ENCODE data around the gene GLRA1.

The GLRA1 gene
- total RNA-seq, result 0 reads per million in 2 donors

- DNase-seq, result peak; percentile 12 to 49 (median 23)
Observed at GRCh38 chr5:151924564-151925301, at the start of gene GLRA1. Gene GLRA1, minus strand, starts transcription at chr5:151924851. Its CDS starts 302 bp downstream, at chr5:151924549.

DNA sequence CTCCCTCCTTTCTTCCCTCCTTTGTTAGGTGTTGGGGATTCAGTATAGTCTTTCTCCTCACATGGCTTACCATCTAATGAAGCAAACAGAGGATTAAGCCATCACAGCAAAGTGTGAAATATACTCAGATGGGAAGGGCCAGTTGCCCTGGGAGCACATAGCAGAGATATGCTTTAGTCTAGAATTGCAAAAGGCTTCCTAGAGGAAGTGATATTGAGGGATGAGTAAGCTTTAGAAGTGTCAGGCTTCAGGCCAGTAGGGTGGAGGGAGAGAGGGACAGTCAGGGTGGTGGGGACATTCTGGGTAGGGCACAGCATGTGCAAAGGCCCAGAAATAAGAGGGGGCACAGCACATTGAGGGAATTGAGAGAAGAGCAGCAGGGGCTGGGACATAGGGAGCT lies 46.2 kb upstream of the GLRA1 start:
- DNase-seq, result no peak

- no peak for DNase-seq
Observed at GRCh38 chr5:151967865-151968264, 43.2 kb upstream of the GLRA1 start.

GRCh38 chr5:151966046-151966445 lies 41.4 kb upstream of the GLRA1 start:
- DNase-seq, result no peak

- no peak for DNase-seq
Observed at GRCh38 chr5:151964471-151964870, 39.8 kb upstream of the GLRA1 start.

GRCh38 chr5:151961557-151961956 lies 36.9 kb upstream of the GLRA1 start:
- DNase-seq, result no peak

DNA sequence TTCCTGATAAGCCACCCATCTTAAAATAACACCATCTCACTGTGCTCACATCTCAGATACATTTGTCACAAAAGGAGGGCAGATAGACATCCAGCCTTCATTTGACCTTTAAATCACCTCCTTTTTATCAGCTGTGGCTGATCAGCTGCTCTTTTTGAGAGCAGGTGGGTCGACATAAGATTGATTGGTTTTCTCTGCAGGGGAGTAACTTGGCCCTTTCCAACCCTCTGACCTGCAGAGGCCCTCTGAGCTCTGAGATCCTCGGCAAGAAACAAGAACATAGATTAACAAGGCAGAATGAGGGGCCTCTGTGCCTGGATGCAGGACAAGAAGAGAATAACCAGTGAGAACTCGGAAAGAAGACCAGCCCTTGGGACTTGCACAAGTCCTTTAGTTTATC lies 33.5 kb upstream of the GLRA1 start:
- no peak for DNase-seq

- DNase-seq, result no peak
Observed at GRCh38 chr5:151956725-151957124, 32.1 kb upstream of the GLRA1 start.

DNA sequence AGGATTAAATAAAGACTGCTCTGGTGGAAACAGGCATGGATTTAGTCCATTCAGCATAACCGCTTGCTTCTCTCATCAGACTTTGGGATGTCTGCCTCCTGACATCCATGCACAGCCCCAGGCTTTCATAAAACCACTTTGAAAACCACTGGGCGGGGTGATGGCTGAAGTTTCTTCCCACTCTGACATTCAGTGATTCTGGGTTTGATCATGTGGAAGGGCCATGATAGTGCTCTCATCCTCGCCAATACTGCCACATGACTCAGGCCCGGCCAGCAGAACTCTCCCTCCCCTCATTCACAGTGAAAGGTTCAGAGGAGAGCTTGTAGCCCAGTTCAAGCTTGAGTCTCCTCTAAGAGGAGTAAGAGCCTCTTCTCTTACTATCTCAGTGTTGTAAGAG lies 29.6 kb upstream of the GLRA1 start:
- no peak for DNase-seq

DNA sequence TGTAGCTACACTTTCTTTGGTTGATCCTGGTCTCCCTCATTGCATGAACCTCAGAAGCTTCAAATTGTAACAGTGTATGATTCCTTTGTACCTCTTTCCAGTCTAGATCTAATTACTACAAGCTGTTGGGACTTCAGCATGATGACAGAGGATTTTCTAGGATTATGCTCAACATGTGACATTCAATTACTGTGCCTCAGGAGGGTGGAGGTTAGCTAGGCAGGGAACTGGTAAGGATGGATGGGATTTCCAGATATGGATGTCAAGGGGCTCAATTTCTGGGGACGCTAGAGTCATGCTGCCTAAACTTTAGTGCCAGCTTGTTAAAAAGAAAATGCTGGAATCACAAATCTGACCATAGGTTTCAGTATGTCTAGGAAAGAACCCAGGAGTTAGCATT lies 29.2 kb upstream of the GLRA1 start:
- DNase-seq, result no peak

- DNase-seq, result no peak
Observed at GRCh38 chr5:151952238-151952637, 27.6 kb upstream of the GLRA1 start.

- no peak for DNase-seq
Observed at GRCh38 chr5:151950706-151951105, 26.1 kb upstream of the GLRA1 start.

DNA sequence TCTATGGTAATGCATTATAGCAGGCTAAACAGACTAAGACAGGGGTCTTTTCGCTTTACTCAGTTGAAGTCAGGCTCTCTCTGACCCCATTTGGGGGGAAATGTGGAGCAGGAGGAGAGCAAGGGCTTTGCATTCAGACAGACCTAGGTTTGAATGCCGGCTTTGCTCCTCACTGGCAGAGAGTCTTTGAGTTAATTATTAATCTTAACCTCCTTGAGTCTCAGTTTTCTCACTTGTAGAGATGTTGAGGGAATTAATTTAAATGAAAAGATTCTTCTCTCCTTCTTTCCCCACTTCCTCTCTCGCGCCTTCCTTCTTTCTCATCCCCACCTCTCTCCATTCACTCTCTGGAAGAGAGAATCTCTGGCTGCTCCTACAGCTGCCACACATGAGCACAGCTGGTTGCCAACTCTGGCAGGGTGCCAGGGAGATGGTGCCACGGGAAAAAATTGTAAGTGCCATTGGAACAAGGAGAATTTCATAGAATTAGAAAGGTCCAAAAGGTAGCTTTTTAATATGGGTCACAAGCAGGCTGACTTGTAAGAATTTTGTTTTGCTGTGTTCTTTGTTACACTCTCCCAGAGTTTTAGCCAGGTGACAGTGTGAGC lies 25.2 kb upstream of the GLRA1 start:
- no peak for DNase-seq

- no peak for DNase-seq
Observed at GRCh38 chr5:151949113-151949512, 24.5 kb upstream of the GLRA1 start.

GRCh38 chr5:151947931-151948608 lies 23.4 kb upstream of the GLRA1 start:
- DNase-seq, result no peak

DNA sequence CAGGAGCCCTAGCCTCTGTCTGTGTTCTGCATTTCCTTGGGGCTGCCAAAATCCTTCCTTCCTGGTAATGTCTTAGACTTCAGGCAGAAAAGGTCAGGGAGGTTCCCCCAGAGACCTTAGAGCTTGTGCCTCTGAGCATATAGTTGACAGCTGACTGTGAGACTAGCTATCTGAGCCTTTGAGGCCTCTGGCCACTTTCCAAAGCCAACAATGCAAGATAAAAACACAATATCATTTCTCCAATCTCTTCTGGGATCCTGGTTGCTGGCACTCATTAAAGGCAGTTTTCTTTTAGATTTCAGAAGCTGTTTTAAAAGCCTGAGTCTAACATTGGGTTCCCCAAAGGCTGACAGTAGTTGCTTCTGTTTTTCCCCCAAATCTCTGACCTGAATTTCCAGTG lies 13.2 kb upstream of the GLRA1 start:
- DNase-seq, result no peak

GRCh38 chr5:151935135-151935695 lies 10.6 kb upstream of the GLRA1 start:
- no peak for DNase-seq

GRCh38 chr5:151931260-151931659 lies 6.6 kb upstream of the GLRA1 start:
- DNase-seq, result no peak

- DNase-seq, result no peak
Observed at GRCh38 chr5:151926188-151926587, 1.5 kb upstream of the GLRA1 start.

DNA sequence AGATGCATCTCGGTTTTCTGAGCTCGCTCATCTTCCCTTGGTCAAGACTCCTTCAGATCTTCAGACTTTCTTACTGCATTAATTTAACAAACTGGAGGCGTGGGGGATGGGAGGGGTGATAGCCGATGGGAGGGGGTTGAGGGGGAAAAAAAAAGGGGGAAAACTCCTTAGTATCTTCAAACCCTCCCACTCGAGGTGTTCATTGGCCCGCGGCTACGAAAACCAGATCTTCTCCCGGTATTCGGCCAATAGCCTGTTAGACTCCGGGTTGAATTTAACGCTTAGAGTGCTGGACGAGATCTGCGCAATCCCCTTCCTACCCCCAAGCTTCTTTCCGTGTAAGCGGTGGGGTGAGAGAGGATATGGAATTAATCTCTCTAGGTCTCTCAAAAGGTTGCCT lies 689 bp upstream of the GLRA1 start:
- DNase-seq, result no peak

GRCh38 chr5:151923866-151924476 lies 680 bp downstream of the GLRA1 start:
- DNase-seq, result no peak

DNA sequence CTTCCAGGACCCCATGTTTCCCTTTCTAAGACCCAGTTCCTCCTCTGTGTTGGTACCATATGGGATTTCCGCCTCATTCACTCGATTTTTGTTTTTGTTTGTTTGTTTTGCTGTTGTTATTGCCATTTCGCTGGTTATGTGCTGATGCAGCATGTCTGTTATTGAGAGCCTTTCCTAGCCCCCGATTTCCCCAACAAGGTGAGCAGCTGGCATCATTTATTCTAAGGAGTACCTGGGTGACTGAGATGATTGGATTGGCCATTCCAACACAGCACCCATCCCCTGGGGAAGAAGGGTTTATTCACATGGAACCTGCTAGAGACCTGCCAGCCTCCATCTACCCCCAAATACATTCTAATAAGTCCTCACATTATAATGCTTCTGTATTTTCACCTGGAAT lies 2.7 kb downstream of the GLRA1 start:
- DNase-seq, result no peak

DNA sequence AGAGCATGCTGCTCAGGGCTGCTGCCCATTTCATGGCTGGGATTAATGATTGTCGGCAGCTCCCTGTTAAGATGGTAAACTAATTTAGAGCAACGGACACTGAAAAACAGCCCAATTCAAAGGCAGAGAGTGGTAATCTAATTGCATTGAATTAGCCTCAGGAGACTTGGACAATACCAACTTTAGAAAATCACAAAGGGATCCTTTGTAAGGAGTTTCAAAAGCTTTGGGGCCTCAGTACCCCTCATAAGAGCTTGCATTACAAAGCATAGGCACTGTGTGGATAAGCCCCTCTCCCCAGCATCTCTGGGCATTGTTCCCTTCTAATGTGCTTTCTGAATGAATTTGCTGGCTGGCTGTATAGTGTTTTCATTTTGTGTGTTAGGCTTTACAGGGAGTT lies 6.7 kb downstream of the GLRA1 start:
- DNase-seq, result no peak

Data from T-helper 2 cell (primary cell).